BE2C (cell line): ENCODE data around the gene CNTN3.

Experiments used
- DNase-seq: peaks from one replicate; pipeline ENCODE4 v3.0.0-alpha.2; 2020
- H3K27me3 ChIP-seq: fragments of 250-450 bp; sonication (Bioruptor Pico); 2 replicates; pipeline ENCODE4 v1.5.1; 2020; ENCODE audit warnings: mild to moderate bottlenecking
- H3K36me3 ChIP-seq: fragments of 250-450 bp; sonication (Bioruptor Pico); 2 replicates; pipeline ENCODE4 v1.5.1; 2020; ENCODE audit warnings: mild to moderate bottlenecking
- H3K4me1 ChIP-seq: fragments of 250-450 bp; sonication (Bioruptor Pico); 2 replicates; pipeline ENCODE4 v1.5.1; 2020
- H3K4me3 ChIP-seq: 2 replicates; pipeline ENCODE4 v1.5.1; 2011; ENCODE audit warnings: low read depth, low read length
- H3K9me3 ChIP-seq: fragments of 250-450 bp; sonication (Bioruptor Pico); 2 replicates; pipeline ENCODE4 v1.5.1; 2020
- TF ChIP-seq, protein P1 (sequence below): IDR thresholded peaks from 2 replicates; pipeline ENCODE4 v1.5.1; 2012; ENCODE audit warnings: mild to moderate bottlenecking, low read depth, low read length

CNTN3 gene

DNA sequence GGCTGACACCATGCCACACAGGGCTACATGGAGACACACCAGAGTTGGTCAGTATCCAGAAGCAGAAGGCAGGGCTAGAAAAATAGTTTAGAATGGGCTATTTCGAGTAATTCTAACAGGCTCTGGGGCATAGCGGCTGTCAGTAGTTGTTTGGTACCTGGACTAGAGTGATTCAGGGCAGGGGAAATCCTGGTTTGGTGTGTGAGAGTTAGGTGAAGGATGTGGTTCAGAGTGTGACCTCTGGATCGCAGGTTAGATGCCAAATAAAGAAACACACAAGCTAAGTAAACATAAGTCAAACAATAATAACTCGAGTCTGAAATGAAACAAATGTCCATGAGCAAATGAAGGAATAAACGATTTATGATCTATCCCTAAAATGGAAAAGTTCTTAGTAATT is 31.5 kb downstream of the CNTN3 start:
- Histone ChIP-seq H3K9me3 (no peaks in the 10 kb centered on the region), H3K4me1 (no peaks in the 10 kb centered on the region), H3K36me3 (no peaks in the 10 kb centered on the region), H3K27me3 (no peaks in the 10 kb centered on the region), H3K4me3 (no peak overlapping the region)
- TF ChIP-seq, protein P1, sequence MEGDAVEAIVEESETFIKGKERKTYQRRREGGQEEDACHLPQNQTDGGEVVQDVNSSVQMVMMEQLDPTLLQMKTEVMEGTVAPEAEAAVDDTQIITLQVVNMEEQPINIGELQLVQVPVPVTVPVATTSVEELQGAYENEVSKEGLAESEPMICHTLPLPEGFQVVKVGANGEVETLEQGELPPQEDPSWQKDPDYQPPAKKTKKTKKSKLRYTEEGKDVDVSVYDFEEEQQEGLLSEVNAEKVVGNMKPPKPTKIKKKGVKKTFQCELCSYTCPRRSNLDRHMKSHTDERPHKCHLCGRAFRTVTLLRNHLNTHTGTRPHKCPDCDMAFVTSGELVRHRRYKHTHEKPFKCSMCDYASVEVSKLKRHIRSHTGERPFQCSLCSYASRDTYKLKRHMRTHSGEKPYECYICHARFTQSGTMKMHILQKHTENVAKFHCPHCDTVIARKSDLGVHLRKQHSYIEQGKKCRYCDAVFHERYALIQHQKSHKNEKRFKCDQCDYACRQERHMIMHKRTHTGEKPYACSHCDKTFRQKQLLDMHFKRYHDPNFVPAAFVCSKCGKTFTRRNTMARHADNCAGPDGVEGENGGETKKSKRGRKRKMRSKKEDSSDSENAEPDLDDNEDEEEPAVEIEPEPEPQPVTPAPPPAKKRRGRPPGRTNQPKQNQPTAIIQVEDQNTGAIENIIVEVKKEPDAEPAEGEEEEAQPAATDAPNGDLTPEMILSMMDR, result no peak
- no peak for DNase-seq

DNA sequence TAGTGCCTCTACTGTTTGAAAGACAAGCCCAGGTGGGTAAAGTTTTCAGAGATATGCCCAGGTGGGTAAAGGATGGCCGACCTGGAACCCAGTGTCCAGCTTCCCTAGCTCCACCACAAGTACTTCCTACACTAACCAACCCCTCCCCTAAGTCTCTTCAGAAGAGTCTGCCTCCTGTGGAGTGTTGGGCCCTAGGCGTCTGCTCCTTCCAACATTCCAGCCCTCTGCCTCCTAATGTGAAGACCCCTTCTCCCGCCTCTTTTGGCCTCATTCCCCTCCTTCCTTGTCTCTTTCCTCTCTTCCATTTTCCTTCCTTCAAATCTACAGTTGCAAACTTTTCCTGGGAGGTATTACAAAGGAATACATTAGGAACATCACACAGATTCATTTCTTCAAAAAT is 38.6 kb downstream of the CNTN3 start:
- no peak for DNase-seq
- Histone ChIP-seq H3K9me3 (no peaks in the 10 kb centered on the region), H3K4me3 (no peak overlapping the region)

DNA sequence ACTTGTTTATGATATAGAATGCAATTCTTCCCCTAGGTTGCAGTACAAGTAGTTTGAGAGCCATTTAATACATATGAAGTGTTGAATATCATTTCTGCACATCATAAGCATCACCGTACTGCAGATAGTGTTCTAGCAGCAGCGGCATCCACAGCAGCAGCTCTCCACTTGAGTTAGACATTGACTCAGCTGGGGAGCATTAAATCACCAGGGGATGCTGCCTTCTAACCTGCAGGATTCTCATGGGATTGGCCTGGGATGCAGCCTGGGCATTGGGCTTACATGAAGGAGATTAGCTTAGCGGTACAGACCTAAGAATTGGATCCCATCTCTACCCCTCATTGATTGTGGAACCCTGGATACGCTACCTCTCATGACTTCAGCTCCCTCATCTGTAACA is 43.3 kb downstream of the CNTN3 start:
- H3K36me3 ChIP-seq, result no peaks in the 10 kb centered on the region
- TF ChIP-seq, protein P1, result no peak
- no peak overlapping the region for H3K4me3 ChIP-seq
- no peaks in the 10 kb centered on the region for H3K9me3 ChIP-seq
- H3K27me3 ChIP-seq, result 0 out of 2 replicates have a peak, but pooled peaks cover 2% of the 10 kb centered on the region
- DNase-seq, result no peak
- H3K4me1 ChIP-seq, result no peaks in the 10 kb centered on the region

More for the DNA sequence above, 38.6 kb downstream of the CNTN3 start:
- no peaks in the 10 kb centered on the region for H3K4me1 ChIP-seq
- H3K27me3 ChIP-seq, result 0 out of 2 replicates have a peak, but pooled peaks cover 2% of the 10 kb centered on the region
- TF ChIP-seq, protein P1, result no peak
- no peaks in the 10 kb centered on the region for H3K36me3 ChIP-seq
